Brain microvascular endothelial cell (primary cell): Measurements from ENCODE around the gene ARHGAP45.
"Not testable (repeated sequence)": the region's sequence is repeated elsewhere in the genome, so short reads cannot be mapped to it uniquely, and the experiment has no call there.

Source experiments
- DNase-seq: peaks from one replicate; pipeline ENCODE4 v3.0.0-alpha.2; 2020
- H3K27ac ChIP-seq: fragments of 250-450 bp; sonication (Bioruptor Pico); 2 replicates; pipeline ENCODE4 v1.5.1; 2020; ENCODE audit warnings: mild to moderate bottlenecking, moderate library complexity
- H3K27me3 ChIP-seq: fragments of 250-450 bp; sonication (Bioruptor Pico); replicated peaks from 2 replicates; pipeline ENCODE4 v1.5.1; 2020; ENCODE audit warnings: mild to moderate bottlenecking
- H3K36me3 ChIP-seq: fragments of 250-450 bp; sonication (Bioruptor Pico); replicated peaks from 2 replicates; pipeline ENCODE4 v1.5.1; 2020; ENCODE audit warnings: mild to moderate bottlenecking
- H3K4me3 ChIP-seq: 2 replicates; pipeline ENCODE4 v1.5.1; 2011; ENCODE audit warnings: low read depth, mild to moderate bottlenecking, control low read depth, low read length, moderate library complexity
- in situ Hi-C: cut with HindIII; loops from 2 replicates; pipeline ENCODE4 v1.10.0; 2017; ENCODE audit warnings: low sequenced_read_pairs, low pct_ligation_motif_present
- TF ChIP-seq, protein P1 (sequence below): IDR thresholded peaks from 2 replicates; pipeline ENCODE4 v1.5.1; 2011; ENCODE audit warnings: low read depth, mild to moderate bottlenecking, moderate library complexity, low read length, control low read depth, inconsistent platforms; ENCODE audit errors: missing control alignments

The ARHGAP45 gene

GRCh38 chr19:1123381-1123780, 56.4 kb downstream of the ARHGAP45 start:
- TF ChIP-seq, protein P1, sequence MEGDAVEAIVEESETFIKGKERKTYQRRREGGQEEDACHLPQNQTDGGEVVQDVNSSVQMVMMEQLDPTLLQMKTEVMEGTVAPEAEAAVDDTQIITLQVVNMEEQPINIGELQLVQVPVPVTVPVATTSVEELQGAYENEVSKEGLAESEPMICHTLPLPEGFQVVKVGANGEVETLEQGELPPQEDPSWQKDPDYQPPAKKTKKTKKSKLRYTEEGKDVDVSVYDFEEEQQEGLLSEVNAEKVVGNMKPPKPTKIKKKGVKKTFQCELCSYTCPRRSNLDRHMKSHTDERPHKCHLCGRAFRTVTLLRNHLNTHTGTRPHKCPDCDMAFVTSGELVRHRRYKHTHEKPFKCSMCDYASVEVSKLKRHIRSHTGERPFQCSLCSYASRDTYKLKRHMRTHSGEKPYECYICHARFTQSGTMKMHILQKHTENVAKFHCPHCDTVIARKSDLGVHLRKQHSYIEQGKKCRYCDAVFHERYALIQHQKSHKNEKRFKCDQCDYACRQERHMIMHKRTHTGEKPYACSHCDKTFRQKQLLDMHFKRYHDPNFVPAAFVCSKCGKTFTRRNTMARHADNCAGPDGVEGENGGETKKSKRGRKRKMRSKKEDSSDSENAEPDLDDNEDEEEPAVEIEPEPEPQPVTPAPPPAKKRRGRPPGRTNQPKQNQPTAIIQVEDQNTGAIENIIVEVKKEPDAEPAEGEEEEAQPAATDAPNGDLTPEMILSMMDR, result no peak
- in situ Hi-C loops, result loop anchor here (25.0 kb wide), 1 partner anchor 114 kb away; the partner anchor contains the start of genes ATP5F1D, CBARP and MIDN
- Histone ChIP-seq H3K27me3 (no peaks in the 10 kb centered on the region), H3K27ac (no peak overlapping the region), H3K36me3 (peaks cover 85% of the 10 kb centered on the region), H3K4me3 (no peak overlapping the region)
- DNase-seq, result no peak

- TF ChIP-seq, protein P1, result no peak
- Histone ChIP-seq H3K4me3 (no peak overlapping the region), H3K36me3 (peaks cover 78% of the 10 kb centered on the region), H3K27me3 (no peaks in the 10 kb centered on the region), H3K27ac (no peak overlapping the region)
- in situ Hi-C loops, result loop anchor here (25.0 kb wide), 1 partner anchor 113 kb away; the partner anchor contains the start of genes ATP5F1D, CBARP and MIDN
- no peak for DNase-seq
Observed at GRCh38 chr19:1123885-1124677, 57.1 kb downstream of the ARHGAP45 start.

- DNase-seq, result no peak
- TF ChIP-seq, protein P1, result no peak
- in situ Hi-C loops, result no loop called here
- Histone ChIP-seq H3K27ac (peak overlapping the region; percentile 14), H3K27me3 (no peaks in the 10 kb centered on the region), H3K36me3 (peaks cover 61% of the 10 kb centered on the region), H3K4me3 (no peak overlapping the region)
Observed at GRCh38 chr19:1125601-1126467, 58.9 kb downstream of the ARHGAP45 start.

- Histone ChIP-seq H3K4me3 (no peak overlapping the region), H3K27me3 (no peaks in the 10 kb centered on the region), H3K36me3 (peaks cover 48% of the 10 kb centered on the region), H3K27ac (no peak overlapping the region)
- TF ChIP-seq, protein P1, result no peak
- in situ Hi-C loops, result no loop called here
- no peak for DNase-seq
Observed at GRCh38 chr19:1126984-1127760, 60.2 kb downstream of the ARHGAP45 start.

GRCh38 chr19:1128106-1128505, 61.1 kb downstream of the ARHGAP45 start:
- TF ChIP-seq, protein P1, result no peak
- in situ Hi-C loops, result no loop called here
- DNase-seq, result no peak
- H3K4me3 ChIP-seq, result no peak overlapping the region
- peaks cover 41% of the 10 kb centered on the region for H3K36me3 ChIP-seq
- no peaks in the 10 kb centered on the region for H3K27me3 ChIP-seq
- H3K27ac ChIP-seq, result no peak overlapping the region

DNA sequence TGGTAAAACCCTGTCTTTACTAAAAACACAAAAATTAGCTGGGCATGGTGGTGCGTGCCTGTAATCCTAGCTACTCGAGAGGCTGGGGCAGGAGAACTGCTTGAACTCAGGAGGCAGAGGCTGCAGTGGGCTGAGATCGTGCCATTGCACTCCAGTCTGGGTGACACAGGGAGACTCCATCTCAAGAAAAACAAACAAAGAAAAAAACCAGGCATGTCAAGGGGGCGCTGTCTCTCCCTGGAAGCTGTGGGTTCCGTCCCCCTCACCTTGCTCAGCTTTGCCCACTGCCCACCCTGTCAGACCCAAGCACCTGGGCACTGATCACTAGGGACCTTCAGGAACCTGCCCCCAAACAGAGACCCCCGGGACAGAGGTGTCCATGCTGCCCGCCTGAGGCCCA, 62.1 kb downstream of the ARHGAP45 start:
- H3K27ac ChIP-seq, H3K27me3 ChIP-seq, H3K4me3 ChIP-seq, DNase-seq, in situ Hi-C loops: not testable (repeated sequence)
- peaks cover 32% of the 10 kb centered on the region for H3K36me3 ChIP-seq
